ENCODE measurements around the gene ZP1.

Gene ZP1

GRCh38 chr11:60862171-60862570 is 5.2 kb upstream of the ZP1 start:
- no peak for DNase-seq

GRCh38 chr11:60863550-60864521 is 3.5 kb upstream of the ZP1 start:
- no peak for DNase-seq

GRCh38 chr11:60864856-60865513 is 2.4 kb upstream of the ZP1 start:
- no peak for DNase-seq

GRCh38 chr11:60867871-60868681 is 734 bp downstream of the ZP1 start:
- DNase-seq: no peak

GRCh38 chr11:60868682-60869450 is 1.5 kb downstream of the ZP1 start:
- no peak for DNase-seq

GRCh38 chr11:60869451-60869825 is 2.1 kb downstream of the ZP1 start:
- no peak for DNase-seq

- no peak for DNase-seq
Measured at GRCh38 chr11:60870276-60870675, 2.9 kb downstream of the ZP1 start.

- no peak for DNase-seq
Measured at GRCh38 chr11:60870733-60871377, 3.5 kb downstream of the ZP1 start.

- DNase-seq: no peak
Measured at GRCh38 chr11:60871378-60872061, 4.2 kb downstream of the ZP1 start.

- no peak for DNase-seq
Measured at GRCh38 chr11:60872124-60872960, 5.0 kb downstream of the ZP1 start.

- DNase-seq: no peak
Measured at GRCh38 chr11:60872961-60873524, 5.7 kb downstream of the ZP1 start.

- DNase-seq: no peak
Measured at GRCh38 chr11:60873533-60873932, 6.2 kb downstream of the ZP1 start.

GRCh38 chr11:60874421-60875365 is 7.4 kb downstream of the ZP1 start:
- no peak for DNase-seq

- DNase-seq: no peak
Measured at GRCh38 chr11:60875366-60876167, 8.2 kb downstream of the ZP1 start.

- DNase-seq: no peak
Measured at GRCh38 chr11:60876168-60876485, 8.8 kb downstream of the ZP1 start.

GRCh38 chr11:60878245-60879101 is 11.1 kb downstream of the ZP1 start:
- DNase-seq: no peak

- no peak for DNase-seq
Measured at GRCh38 chr11:60879104-60879503, 11.8 kb downstream of the ZP1 start.
